Bronchial epithelial cell (primary cell): Measurements from ENCODE around the gene TIMP4. TPM values are rescaled to one million over a fixed set of nuclear protein-coding genes. Genes with fewer than 3 reads are reported as not detected.

ENCODE experiments used
- DNase-seq: peaks from one replicate; pipeline ENCODE4 v3.0.0-alpha.2; 2010; ENCODE audit warnings: low read depth
- FAIRE-seq: peaks from 2 replicates; lab custom pipeline; 2011; peaks lifted over from hg19 to GRCh38; lab: Jason Lieb, UNC
- H3K27me3 ChIP-seq: 2 replicates; pipeline ENCODE4 v1.5.1; 2011; ENCODE audit warnings: low read length; ENCODE audit not compliant: control insufficient read depth, insufficient read depth
- H3K36me3 ChIP-seq: 2 replicates; pipeline ENCODE4 v1.5.1; 2011; ENCODE audit warnings: low read length; ENCODE audit not compliant: control insufficient read depth, insufficient read depth
- H3K4me3 ChIP-seq: 2 replicates; pipeline ENCODE4 v1.5.1; 2011; ENCODE audit warnings: mild to moderate bottlenecking, low read depth, low read length, control low read depth
- total RNA-seq: library from RNA; depleted of rRNA; stranded (reverse); fragments of >200 nt; gene quantifications from 2 replicates; pipeline ENCODE4 v1.2.1, GENCODE V29; 2014
- TF ChIP-seq, protein P1 (sequence below): IDR thresholded peaks from 2 replicates; pipeline ENCODE4 v1.5.1; 2011; ENCODE audit warnings: mild to moderate bottlenecking, moderate library complexity, low read length, control low read depth, inconsistent platforms; ENCODE audit not compliant: insufficient read depth, severe bottlenecking

Gene TIMP4
- total RNA-seq, 1 donor from 2014 or later: 1.1 TPM

DNA sequence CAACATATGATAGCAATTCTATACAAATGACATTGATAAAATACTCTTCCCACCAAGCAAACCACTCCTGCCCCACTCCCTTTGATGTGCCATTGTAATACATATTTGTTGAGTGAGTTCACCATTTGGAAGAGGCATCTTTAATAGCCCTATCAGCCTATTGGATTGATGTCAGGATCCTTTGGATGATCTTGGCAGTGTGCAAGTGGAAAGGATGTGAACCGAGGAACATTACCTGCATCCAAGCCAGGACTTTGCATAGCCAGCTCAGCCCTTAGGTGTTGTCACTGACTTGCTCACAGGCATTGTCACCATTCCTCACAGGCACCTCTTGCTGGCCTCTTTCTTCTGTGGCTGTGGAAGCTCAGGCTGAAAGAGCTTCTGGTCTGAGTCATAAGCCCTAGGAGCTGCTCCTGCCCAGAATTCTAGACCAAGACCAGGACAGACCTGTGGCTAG, 16.5 kb upstream of the TIMP4 start:
- Histone ChIP-seq H3K36me3 (no peaks in the 10 kb centered on the region), H3K27me3 (no peaks in the 10 kb centered on the region), H3K4me3 (no peak overlapping the region)
- TF ChIP-seq, protein P1, sequence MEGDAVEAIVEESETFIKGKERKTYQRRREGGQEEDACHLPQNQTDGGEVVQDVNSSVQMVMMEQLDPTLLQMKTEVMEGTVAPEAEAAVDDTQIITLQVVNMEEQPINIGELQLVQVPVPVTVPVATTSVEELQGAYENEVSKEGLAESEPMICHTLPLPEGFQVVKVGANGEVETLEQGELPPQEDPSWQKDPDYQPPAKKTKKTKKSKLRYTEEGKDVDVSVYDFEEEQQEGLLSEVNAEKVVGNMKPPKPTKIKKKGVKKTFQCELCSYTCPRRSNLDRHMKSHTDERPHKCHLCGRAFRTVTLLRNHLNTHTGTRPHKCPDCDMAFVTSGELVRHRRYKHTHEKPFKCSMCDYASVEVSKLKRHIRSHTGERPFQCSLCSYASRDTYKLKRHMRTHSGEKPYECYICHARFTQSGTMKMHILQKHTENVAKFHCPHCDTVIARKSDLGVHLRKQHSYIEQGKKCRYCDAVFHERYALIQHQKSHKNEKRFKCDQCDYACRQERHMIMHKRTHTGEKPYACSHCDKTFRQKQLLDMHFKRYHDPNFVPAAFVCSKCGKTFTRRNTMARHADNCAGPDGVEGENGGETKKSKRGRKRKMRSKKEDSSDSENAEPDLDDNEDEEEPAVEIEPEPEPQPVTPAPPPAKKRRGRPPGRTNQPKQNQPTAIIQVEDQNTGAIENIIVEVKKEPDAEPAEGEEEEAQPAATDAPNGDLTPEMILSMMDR: no peak
- DNase-seq (no peak), FAIRE-seq (no peak)

DNA sequence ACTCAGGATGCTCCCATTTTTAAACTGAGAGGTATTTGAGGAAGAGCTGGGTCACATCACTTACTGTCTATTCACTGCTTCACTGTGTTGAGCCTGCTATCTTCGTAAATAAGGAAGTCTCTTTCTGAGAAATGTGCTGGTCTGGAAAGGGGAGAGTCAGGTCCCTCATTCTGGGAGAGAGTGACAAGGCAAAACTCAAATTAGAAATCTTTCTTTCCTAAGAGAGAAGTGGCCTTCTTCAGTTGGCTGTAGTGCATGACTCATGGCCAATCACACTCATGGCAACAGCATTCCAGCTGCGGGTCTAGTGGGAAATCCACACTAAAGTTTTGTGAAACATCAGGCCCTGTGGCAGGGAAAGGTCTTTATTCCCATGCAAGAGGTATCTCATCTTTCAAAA, 11.5 kb upstream of the TIMP4 start:
- Histone ChIP-seq H3K36me3 (no peaks in the 10 kb centered on the region), H3K27me3 (no peaks in the 10 kb centered on the region), H3K4me3 (no peak overlapping the region)
- FAIRE-seq: no peak
- TF ChIP-seq, protein P1: no peak
- DNase-seq: no peak

DNA sequence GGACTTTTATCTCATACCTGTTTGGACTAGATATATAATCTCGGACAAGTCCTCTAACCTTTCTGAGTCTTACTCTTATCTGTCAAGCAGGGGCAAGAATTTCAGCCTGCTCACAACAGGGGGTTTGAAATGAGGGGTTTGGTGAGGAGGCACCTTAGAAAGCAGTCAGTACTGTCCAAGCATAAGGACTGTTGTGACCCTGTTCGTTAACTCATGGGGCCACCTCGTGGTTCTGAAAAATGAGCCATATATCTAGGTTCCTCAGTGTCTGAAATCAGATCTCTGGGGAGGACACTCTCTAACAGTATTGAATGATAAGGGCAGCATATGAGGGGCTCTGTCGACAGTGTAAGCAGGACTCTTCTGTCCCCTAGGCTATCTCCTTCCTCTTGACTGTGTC, 7.2 kb upstream of the TIMP4 start:
- H3K36me3 ChIP-seq: no peaks in the 10 kb centered on the region
- no peaks in the 10 kb centered on the region for H3K27me3 ChIP-seq
- TF ChIP-seq, protein P1: no peak
- DNase-seq (no peak), FAIRE-seq (no peak)
- H3K4me3 ChIP-seq: no peak overlapping the region

DNA sequence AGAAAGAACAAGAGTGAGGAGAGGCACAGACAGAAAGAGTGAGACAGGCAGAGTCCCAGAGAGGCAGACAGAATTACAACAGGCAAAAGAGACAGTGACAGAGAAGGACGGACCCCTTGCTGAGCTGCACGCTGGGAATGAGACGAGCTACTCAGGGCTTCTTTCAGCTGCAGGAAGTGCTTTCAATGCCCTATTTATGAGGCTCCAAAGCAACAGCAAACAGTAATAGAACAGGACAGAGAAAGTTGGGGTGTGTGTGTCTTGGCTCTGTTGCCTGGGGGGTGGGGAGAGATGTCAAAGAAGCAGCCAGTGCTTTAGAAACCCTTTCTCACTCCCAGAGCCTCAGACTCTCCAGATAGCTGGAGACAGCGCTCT, 502 bp upstream of the TIMP4 start:
- no peak for DNase-seq
- FAIRE-seq: no peak
- TF ChIP-seq, protein P1: no peak
- H3K4me3 ChIP-seq: no peak overlapping the region
- no peaks in the 10 kb centered on the region for H3K27me3 ChIP-seq
- H3K36me3 ChIP-seq: no peaks in the 10 kb centered on the region

DNA sequence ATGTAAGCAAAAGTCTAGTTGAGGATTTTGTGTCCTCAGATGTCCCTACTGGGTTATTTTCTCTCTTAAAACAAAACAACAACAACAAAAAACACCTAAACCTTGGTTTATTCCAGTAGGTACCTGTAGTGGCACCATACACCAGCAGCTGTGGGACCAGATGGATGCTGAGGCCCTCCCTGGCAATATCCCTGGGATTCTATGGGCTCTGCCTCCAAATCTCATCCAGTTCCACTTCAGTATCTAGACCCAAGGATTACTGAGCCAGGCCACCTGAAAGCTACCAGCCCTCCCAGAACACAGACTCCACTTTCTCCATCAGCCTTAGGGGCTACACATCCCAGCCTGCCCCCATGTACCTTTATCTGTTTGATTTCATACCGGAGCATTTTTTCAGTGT, 1.7 kb downstream of the TIMP4 start:
- FAIRE-seq (no peak), DNase-seq (no peak)
- H3K27me3 ChIP-seq: peaks cover 1% of the 10 kb centered on the region
- H3K36me3 ChIP-seq: no peaks in the 10 kb centered on the region
- TF ChIP-seq, protein P1: no peak
- no peak overlapping the region for H3K4me3 ChIP-seq

DNA sequence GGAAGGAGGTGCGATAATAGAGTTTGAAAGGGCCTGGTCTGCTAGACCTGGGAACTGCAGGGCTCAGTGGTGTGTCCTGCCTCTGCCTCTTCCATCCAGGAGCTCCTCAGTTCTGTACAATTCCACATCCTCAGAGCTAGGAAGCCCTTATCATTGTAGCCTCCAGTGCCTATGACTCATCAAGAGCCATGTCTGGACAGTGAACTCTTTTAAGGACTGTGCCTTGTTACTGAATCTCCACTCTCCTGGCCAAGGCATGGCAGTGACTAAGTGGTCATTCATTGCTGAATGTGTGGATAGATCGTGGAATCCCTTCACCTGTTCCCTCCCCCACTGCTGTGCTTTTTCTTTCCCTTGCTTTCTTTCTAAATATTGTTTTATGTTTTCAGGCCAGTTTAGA, 2.9 kb downstream of the TIMP4 start:
- H3K27me3 ChIP-seq: peaks cover 1% of the 10 kb centered on the region
- H3K4me3 ChIP-seq: no peak overlapping the region
- DNase-seq (peak; percentile 90), FAIRE-seq (no peak)
- no peaks in the 10 kb centered on the region for H3K36me3 ChIP-seq
- TF ChIP-seq, protein P1: no peak
